HG03039 (cell line): Measurements from ENCODE around the gene KCNN4.

Experiments
- ATAC-seq: cut with Tn5 transposase; IDR thresholded peaks from one replicate; pipeline ENCODE4 v1.9.1; 2021; ENCODE audit warnings: mild to moderate bottlenecking, moderate library complexity; ENCODE audit not compliant: unreplicated experiment

KCNN4 gene

DNA sequence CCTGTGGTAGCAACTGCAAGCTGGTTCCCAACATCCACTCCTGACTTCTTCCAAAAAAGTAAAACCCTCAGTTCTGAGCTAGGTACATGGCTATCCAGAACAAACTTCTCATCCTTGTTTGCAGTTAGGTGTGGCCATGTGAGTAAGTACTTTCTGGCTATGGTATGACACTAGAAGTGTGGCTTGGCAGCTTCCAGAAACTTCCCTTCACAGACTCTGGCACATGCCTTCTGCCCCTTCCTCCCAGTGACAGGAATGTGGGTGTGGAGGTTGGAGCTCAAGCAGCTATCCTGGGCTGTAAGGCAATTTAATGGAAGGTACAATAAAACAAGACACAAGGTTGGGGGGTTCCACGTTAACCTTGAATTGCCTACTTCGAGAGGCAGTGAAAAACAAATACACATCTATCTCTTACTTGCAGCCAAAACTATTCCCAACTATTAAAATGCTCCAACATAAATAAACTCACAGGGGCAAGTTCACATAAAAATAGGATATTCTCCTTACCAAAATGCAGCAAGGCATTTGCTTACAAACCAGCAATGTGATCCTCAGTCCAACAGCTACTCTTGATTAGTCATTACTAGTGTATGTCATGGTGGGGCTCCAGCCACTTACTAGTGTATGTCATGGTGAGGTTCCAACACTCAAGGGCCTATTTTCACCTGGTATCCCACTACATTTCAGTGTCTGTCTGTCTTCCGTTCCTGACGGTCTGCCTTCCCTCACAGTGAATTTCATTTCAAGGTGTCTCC lies 29.1 kb downstream of the KCNN4 start:
- no peak for ATAC-seq

DNA sequence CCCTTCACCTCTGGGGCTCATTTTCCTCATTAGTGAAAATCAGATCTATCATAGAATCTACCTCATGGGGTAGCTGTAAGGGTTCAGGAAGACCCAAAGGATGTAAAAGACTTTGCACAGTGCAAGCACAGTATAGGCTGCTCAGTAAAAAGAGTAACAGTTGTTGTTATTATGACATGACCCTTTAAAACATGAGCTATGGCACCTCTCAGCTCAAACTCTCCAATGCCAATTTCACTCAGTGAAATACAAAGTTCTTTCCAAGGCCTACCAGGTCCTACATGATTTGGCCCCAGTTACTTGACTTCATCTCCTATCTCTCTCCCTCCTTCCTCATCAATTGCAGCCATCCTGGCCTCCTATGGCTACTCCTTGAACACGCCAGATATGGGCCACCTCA lies 30.9 kb downstream of the KCNN4 start:
- ATAC-seq = no peak

DNA sequence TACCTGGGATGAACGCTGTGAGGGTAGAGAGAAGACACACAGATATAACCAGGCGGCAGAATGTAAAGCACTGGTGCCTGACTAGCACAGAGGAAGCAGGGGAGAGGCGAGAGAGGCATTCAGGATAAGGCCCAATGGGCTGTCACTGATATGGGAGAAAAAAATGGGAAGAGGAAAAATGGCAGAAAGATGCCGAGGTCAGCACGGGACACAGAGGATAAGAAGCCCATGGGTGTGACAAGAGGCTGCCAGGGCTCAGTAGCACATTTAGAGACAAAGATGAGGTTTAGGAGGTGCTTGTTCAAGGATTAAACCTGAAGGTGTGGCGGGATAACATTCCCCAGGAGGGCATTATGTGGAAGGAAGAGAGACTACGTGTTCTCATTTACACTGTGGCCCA lies 31.6 kb downstream of the KCNN4 start:
- no peak for ATAC-seq

DNA sequence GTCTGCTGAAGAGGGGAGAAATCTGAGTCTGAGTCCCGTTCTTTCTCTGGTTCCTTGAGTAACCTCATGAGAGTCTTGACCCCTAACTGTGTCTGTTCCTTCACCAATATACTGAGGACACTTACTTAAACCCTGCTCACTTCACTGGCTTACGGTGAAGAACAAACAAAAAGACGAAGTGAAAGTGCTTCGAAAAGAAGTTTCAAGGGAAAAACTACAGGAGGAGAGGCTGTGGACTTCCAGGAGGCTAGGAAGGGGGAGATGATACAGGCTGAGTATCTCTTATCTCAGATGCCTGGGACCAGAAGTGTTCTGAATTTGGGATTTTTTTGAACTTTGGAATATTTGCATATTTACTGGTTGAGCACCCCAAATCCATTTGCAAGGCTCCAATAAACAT lies 32.1 kb downstream of the KCNN4 start:
- no peak for ATAC-seq

DNA sequence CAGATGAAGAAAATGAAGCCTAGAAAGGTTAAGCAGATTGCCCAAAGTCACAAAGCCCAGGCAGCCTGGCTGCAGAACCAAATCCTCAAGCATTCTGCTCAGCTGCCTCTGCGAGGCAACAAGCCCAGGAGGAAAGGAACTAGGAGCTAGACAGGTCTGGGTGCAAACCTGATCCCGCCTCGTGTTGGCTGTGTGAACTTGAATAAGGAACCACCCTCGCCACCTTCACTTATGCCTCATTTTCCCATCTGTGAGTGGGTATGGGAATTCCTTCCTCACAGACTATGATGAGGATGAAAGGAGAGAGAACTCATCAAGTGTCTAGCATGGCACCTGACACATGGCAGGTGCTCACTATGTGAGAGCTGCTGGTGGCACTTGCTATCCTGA lies 32.6 kb downstream of the KCNN4 start:
- no peak for ATAC-seq

DNA sequence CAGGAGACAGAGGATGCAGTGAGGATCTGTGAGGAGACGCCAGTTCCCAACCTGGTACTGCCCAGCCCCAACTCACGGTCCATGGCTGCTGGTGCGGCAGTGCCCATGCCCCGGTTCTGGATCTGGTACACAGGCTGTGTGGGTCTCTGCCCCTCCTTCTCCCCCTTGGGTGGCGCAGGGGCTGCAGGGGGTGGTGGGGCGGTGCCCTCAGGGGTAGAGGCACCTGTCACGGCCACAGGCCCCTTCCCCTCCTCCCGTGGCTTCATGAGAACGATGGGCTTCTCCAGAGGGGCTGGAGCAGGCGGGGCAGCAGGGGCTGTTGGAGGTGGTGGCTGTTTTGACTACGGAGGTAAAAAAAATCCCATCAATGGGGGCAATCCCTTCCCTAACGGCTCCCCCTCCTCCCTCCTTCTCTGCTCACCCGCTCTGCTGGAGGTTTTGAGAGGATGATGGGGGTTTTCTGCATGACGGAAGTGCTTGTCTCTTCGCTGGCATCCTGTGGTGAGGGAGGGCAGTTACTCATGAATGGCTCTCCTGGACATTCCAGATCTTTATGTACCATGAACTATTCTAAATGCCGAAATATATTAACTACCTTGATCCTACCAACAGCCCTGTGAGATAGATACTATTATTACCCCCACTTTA lies 33.1 kb downstream of the KCNN4 start:
- no peak for ATAC-seq

DNA sequence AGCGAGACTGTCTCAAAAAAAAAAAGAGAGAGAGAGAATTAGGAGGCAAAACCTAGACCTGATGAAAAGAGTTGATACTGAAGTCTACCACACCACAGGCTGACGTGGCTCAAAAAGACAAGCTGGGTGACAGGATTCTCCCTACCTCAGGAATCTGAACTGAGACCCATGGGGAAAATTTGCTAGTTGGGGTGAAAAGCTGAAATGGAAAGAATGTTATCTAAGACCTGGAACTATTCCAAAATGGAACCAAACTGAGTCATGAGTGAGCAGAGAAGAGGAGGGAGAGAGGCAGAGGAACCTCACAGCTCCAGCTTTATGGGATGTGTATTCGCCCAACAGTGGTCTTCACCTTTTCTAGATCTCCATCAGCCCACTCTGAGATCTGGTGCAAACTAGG lies 37.7 kb downstream of the KCNN4 start:
- ATAC-seq = no peak

DNA sequence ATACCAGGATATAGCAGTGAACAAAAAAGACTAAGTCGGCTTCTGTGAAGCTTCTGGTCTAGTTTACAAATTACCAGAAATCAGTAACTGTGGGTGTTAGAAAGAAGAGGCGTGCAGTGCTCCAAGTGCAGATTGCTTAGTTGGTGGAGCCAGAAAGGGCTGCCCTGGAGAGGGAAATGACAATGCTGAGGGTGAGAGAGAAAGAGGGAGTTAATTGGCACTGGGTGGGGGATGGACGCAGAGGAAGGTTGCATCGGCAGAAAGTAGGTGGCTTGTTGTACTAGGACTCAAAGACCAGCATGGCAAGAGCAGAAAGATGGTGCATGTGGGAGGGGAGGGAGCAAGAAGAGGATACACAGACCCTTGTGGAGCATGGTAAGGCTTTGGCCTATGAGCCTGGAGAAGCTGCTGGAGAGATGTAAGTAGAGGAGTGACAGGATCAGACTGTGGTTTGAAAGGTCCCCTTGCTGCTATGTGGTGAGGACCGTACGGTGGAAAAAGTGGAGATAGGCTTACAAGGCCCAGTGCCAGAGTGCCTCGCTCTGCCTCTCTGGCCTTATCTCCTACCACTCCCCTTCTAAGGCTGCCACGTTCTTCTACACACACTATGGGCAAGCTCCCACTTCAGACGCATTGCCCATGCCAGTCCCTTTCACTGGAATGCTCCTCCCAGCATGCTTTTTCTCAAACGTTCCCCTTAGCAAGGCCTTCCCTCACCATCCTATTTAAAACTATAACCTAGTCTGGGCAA lies 39.5 kb downstream of the KCNN4 start:
- ATAC-seq = no peak

DNA sequence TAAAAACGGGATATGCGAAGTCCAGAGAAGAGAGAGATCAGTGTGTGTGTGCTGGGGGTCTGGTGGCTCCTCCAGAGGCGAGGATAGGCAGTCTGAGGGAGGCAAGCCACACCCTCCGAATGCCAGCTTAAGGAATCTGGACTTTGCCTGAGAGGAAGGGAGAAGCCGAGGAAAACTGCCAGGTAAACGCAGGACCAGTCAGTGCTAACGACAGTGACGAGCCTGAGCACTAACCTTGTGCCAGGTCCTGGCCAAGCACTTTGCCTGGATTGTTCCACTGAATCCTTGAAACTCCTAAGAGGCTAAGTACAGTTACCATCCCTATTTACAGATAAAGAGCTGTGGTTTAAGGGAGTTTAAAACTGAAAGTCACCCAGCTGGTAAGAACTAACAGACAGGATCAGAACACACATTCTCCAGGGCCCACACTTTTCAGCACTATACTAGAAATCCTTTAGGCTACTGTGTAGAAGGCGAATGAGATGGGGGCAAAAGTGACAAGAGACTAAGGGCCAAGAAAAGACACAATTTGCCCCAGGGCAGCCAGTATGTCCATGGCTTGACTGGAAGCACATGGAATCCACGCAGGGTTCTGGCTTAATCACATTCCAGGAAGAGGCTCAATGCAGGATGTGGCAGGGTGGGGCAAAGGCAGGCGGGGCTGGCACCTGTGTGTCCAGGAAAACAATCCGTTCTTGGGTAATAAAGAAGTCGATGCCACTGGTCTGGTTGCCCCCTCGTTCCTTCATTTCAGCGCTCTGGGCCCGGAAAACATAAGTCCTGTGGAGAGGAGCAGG lies 41.1 kb downstream of the KCNN4 start:
- no peak for ATAC-seq

DNA sequence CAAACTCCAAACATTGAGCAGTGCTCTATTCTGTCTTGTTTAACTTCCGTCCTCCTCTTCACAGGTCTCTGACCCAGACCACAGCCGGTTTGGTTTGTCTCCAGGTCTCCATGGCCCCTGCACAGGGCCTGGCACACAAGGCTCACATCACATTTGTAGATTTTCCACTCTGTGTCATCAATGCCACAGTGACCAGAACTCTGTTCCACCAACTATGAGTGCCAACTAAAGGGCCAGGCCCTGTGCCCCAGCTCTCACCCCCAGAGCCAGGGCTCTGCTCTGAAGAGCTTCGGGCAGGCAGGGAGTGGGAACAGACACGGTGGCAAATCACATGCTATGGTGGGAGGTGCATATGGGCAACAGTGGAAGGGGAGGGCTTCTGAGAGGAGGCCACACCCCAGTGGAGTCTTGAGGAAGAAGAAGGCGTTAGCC lies 42.0 kb downstream of the KCNN4 start:
- ATAC-seq = no peak

DNA sequence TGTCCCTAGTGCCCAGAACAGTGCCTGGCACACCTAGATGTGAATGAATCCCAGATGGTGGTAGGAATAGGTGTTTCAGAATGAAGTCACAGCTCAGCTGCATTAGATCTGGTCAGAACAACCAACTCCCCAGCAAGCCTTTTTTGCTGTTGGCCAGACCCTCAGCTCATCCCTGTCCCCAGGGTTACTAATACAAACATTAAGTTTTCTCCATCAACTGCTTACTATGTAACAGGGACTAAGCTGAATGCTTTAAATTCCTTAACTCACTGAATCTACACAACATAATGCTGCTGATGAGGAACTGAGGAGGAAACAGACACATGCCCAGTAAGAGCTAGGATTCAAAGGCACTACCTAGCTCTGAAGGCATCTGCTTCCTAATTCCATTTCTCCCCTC lies 44.8 kb downstream of the KCNN4 start:
- ATAC-seq = no peak

DNA sequence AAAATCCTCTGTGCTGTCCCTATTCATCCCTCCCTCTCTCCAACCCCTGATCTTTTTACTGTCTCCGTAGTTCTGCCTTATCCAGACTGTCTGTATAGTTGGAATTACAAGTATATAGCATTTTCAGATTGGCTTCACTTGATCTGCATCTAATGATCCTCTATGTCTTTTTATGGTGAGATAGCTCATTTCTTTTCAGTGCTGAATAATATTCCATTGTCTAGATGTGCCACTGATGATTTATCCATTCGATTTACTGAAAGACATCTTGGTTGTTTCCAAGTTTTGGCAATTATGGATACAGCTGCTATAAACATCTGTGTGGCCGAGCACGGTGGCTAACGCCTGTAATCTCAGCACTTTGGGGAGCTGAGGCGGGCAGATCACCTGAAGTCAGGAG lies 45.8 kb downstream of the KCNN4 start:
- ATAC-seq = no peak

DNA sequence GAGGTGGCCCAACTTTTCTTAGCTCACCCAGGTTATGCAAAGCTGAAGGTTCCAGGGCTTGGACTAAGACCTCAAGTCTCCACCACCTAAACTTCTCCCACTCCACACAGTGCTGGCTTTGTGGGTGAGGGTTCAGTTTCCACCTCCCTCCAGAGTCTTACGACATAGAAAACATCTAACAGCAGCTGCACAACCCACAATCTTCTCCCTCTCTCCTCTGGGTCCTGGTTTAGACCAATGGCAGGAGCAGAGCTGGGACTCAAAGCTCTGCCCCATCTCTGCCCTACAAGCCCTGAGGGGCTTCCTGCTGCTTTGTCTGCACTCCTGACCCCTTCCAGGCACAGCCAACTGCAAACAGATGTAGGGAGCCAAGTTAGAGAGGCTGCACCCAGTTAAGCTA lies 48.9 kb downstream of the KCNN4 start:
- no peak for ATAC-seq

DNA sequence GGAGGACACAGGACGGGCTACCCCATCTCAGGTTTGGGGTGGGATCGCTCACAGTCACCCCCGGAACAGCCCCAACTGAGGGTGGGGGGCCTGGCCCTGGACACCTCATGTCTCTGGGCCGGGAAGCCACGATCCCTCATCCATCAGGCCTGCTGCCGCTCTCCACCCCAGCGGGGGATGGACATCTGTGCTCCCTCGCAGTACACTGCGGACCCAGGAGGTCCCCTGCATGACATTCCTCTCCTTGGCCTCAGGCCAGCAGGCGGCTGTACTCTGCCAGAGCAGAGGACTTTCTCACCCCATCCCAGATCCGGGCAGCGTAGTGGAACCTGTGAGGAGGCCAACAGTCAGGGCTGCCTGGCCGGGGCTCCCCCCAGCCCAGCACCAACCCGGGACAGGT lies 49.4 kb downstream of the KCNN4 start:
- no peak for ATAC-seq

DNA sequence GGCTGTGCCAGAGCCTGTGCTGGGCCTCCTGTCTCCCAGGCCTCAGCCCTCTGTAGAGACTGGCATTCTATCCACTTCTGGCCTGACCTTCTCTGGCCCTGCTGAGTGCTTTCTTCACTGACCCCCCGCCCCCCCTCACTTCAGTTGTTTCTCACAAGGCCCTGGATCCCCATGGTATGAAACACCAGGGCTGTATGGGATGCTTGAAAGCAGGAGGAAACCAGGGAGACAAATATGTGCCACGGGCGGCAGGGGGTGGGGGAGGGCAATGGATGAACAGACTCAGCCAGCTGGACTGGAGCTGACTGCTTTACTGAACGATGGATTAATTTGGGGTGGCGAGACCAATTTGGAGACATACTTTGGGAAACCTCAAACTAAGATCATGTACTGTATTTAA lies 50.9 kb downstream of the KCNN4 start:
- no peak for ATAC-seq

DNA sequence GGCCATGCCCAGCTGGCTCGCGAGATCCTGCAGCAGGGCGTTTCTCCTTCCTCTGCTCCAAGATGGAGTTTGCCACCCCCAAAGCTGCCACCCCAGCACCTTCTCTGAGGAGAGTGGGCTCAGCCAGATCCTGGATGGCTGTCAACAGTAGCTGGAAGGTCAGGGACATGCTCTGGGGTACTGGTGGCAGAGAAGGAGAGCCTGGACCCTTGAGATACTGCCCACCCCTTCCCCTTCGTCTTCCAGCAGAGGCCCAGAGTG lies 53.2 kb downstream of the KCNN4 start:
- no peak for ATAC-seq

DNA sequence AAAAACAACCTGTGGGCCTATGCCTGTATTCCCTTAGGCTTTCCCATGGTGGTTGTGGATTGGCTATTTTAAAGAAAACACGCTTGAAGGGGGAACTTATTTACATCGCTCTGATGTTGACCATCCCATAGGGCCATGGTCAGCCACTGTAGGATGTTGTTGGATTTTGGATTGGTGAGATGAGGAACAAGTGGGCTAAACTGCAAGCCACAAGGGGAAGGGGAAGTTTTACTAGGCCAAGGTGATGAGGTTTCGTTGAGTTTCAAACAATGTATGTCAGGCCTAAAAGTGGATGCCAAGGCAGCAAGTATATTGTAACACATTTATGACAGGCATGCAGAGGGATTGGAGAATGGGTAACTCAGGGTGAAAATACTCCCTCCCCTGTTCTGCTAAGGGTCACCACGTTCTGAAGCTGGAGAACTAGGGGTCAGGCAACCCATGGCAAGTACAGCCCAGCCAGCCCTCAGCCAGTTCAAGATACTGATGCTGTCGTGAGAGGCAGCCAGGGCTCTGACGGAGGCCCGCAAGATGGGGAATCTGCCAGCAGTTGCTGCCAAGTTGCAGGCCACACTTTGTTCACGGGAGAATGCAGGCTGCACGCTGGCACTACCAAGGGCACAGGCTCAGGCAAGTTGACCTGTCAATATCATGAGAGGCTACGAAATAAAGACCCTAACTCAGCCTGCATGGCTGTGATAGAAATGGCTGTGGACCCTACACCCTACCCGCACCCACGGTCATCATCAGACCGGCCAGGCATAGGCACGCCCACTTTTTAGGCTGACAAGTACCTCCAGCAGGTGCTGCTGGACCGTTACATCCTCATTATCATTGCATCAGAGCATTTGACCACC lies 53.8 kb downstream of the KCNN4 start:
- no peak for ATAC-seq

DNA sequence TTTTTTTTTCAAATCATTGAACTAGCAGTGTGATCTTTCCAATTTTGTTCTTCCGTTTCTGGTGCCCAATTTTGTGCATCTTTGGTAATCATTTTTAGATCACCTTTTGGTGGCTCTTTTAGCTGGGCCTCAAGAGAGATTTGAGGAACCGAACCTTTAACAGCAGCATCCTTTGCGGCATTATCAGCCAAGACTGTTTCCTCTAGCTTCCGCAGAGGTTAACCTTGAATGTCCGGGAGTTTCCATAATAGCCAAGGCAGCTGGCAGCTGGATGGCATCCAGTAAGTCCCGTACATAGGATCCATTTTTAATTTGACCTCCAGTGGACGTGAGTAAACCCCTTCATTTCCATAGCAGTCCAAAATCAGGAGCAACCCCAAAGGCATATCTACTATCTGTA lies 55.3 kb downstream of the KCNN4 start:
- ATAC-seq = no peak

DNA sequence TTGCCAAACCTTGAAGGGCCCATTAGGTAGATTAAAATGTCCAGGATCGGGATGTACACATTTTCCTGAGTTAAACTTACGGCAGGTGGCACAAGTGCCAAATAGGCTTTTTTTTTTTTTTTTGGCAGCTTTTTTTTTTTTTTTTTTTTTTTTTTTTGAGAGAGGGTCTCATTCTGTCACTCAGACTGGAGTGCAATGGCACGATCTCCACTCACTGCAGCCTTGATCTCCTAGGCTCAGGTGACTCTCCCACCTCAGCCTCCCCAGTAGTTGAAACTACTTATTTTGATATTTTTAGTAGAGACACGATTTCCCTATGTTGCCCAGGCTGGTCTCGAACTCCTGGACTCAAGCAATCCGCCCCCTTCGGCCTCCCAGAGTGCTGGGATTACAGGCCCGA lies 55.9 kb downstream of the KCNN4 start:
- ATAC-seq = no peak

DNA sequence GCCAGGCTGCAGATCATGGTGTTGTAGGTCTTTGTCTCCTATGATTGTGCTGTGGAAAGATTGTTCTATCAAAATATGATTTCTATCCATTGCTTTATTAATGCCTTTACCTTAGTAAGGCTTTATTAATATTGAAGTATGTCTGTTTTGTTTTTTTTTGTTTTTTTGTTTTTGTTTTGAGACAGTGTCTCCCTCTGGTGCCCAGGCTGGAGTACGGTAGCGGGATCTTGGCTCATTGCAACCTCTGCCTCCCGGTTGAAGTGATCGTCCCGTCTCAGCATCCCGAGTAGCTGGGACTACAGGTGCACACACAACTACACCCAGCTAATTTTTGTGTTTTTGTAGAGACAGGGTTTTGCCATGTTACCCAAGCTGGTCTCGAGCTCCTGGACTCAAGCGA lies 57.2 kb downstream of the KCNN4 start:
- ATAC-seq = no peak
